HG03575 (cell line): ENCODE measurements around the gene ITGA1.
"Not testable (repeated sequence)": the region's sequence is repeated elsewhere in the genome, so short reads cannot be mapped to it uniquely, and the experiment has no call there.

Source experiments
- ATAC-seq: cut with Tn5 transposase; IDR thresholded peaks from one replicate; pipeline ENCODE4 v1.9.1; 2021; ENCODE audit not compliant: unreplicated experiment, insufficient number of reproducible peaks, low FRiP score; ENCODE audit errors: extremely low read depth

Gene ITGA1

GRCh38 chr5:52787600-52788504 lies at the start of gene ITGA1, which contains the start of gene PELO:
TSS of gene ITGA1 (plus strand) at chr5:52787916. CDS start at chr5:52788354, 438 bp downstream.
TSS of gene PELO (plus strand) at chr5:52787916. CDS start at chr5:52800395, 12,479 bp downstream.
- ATAC-seq = no peak

GRCh38 chr5:52738095-52738506 lies 49.6 kb upstream of the ITGA1 start:
- ATAC-seq = no peak

DNA sequence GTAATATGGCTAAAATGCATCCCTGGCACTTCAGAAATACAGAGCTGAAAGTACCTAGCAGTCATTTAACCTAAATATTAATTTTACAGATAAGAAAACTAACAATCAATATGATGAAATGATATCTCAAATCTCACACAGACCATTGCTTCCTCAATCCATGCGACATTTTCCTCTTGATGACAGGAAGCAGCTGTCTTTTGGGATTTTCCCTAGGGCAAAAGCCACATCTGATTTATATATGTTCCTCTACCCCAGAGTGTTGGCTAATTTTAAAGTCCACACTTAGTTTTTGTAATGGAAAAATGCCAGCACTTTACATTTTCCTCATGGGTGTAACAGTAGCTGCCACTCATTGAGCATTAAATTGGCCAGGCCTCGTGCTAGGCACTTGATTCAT lies 47.7 kb upstream of the ITGA1 start:
- no peak for ATAC-seq

DNA sequence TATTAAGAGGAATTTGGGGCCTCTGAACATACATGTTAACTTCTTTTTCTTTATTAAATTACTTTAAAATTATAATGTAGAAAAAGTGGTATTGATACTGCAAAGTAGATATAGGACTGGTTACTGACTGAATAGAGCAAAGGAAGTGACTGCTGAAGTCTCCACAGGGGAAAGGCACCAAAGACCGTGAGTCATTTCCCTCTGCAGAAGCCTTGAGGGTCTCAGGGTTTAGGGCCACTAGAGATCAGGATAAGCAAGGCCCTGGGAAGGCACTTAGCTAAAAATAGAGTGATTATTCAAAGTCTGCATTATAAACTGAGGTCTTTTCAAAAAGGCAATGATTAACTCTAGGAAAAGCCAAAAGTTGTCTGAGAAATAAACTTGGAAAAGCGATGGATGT lies 44.7 kb upstream of the ITGA1 start:
- no peak for ATAC-seq

- ATAC-seq = no peak
Measured at GRCh38 chr5:52743529-52743928, 44.2 kb upstream of the ITGA1 start.

GRCh38 chr5:52743970-52744369 lies 43.7 kb upstream of the ITGA1 start:
- ATAC-seq = no peak

GRCh38 chr5:52744867-52745458 lies 42.8 kb upstream of the ITGA1 start:
- ATAC-seq = not testable (repeated sequence)

DNA sequence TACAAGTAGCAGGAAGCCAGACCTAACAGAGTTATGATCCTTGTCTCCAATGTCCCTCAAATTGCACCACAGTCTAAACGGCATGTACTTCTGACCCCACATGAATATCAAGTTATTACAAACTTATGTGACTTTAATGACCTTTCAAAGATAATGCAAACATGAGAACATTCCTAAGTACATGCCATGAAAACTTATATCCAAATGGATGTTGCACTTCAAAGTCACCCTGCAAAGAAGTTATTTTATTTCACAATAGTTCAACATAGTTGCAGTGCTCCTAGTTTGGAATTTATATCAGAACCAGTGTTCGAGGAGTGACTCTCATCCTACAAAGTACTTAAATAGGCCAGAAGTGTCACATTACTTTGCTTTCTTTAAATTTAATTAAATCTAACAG lies 41.2 kb upstream of the ITGA1 start:
- no peak for ATAC-seq

DNA sequence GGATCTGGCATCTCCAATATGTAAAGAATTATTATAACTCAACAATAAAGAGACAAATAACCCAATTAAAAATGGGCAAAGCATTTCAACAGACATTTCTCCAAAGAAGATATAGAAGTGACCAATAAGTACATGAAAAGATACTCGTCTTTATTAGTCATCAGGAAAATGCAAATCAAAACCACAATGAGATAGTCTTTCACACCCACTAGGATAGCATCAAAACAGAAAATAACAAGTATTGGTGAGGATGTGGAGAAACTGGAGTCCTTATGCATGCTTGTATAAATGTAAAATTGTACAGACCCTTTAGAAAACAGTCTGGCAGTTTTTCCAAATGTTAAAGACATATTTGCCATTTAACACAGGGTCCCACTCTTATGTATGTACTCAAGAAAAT lies 39.1 kb upstream of the ITGA1 start:
- ATAC-seq = no peak

DNA sequence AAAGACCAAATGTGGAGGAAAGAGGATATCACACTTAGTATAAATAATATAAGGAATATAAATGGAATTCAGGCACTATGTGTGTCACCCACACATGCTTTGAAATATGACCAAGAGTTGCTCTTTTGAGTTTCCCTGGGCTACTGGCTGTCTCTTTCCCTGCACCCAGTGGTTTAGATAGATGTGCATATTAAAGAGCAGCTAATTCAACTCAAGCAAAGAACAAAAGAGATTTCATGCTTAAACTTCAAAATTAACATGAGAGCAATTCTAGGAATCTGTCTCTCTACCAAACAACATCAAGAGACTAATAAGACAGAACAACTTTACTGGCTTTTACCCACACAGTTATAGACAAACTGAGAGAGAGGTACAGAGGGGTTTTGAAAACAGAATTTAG lies 38.0 kb upstream of the ITGA1 start:
- no peak for ATAC-seq

DNA sequence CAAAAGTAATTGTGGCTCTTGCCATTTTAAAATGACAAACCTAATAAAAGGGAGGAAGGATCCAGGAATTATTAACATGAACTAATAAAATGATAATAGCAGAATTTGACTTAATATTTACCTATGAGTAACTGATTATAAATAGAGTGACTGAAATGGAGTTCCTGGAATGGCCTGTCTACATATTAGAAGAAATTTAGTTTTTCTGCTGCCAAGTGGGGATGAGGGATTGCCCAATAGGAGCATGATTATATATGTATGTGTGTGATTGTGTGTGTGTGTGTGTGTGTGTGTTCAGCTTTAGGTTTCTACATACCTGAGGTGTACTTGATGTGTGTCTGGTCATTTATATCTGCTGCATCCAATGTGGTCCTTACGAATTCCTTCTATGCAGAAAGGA lies 36.6 kb upstream of the ITGA1 start:
- no peak for ATAC-seq

DNA sequence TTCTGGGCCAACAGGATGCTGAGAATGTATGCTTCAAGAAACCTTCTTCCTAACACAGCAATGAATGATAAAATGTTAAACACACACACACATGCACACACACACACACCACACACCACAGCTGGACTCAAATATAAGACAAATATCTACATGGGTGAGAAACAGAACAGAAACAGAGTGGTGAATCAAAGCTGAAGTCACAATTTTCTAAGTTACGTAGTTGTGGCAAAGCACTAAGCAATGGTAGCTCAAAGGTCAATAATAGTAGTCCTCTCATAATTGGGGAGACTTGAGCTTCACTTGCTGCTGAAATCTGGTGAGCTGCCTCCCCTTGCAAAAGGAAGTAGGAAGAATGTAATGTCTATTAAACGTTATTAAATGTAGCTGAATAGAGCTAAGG lies 33.7 kb upstream of the ITGA1 start:
- no peak for ATAC-seq

DNA sequence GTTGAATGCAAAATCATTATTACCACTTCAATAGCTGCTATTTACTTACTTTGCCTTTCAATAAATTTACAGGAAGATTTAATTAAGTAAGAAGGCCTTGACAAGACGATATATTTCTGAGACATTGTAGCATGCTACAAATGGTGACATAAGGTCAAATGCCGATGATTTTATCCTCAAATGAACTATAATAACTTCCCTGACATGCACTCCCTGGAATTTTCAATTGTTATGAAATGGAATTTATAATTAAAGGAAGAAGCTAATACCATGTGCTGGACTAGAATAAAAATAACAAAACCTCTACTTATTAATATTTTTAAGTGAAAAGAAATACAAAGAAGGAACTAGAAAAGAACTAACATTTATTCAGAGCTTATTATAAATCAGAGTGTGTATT lies 30.2 kb upstream of the ITGA1 start:
- ATAC-seq = no peak

DNA sequence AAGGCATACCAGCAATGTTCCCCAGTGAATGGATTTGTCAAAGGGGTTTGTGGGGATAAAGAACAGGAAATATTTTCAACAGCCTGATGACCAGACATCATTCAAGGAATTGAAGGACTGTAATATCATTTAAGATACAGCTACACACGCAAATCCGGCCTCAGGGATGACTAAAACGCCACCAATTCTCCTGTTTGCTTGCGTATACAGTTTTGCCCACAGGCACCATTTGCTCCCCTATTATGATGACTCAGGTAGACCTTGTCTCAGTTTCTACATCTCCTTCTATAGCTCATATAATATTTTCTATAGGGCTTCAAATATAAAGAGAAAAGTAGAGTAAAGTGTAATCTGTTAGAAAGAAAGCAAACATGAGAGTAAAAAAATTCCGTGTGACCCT lies 29.7 kb upstream of the ITGA1 start:
- no peak for ATAC-seq

GRCh38 chr5:52759331-52759730 lies 28.4 kb upstream of the ITGA1 start:
- ATAC-seq = no peak

DNA sequence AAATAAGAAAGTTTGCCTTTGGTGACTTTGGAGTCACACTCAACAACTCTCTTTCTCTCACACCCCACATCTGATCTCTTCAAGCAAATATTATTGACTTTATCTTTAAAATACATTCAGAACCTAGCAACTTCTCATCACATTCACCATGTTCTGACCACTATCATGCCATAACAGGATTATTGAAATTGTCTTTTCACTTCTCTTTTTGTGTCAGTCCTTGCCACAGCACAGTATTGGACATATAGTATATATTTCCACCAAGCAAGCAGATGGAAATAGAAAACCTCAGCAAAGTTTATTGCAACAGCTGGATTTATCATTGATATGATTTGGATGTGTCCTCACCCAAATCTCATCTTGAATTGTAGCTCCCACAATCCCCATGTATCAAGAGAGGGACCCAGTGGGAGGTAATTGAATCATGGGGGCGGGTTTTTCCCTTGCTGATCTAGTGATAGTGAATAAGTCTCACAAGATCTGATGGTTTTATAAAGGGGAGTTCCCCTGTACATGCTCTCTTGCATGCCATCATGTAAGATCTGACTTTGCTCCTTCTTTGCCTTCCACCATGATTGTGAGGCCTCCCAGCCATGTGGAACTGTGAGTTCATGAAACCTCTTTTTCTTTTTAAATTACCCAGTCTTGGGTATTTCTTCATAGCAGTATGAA lies 26.9 kb upstream of the ITGA1 start:
- ATAC-seq = no peak

GRCh38 chr5:52767217-52767743 lies 20.4 kb upstream of the ITGA1 start:
- ATAC-seq = no peak

DNA sequence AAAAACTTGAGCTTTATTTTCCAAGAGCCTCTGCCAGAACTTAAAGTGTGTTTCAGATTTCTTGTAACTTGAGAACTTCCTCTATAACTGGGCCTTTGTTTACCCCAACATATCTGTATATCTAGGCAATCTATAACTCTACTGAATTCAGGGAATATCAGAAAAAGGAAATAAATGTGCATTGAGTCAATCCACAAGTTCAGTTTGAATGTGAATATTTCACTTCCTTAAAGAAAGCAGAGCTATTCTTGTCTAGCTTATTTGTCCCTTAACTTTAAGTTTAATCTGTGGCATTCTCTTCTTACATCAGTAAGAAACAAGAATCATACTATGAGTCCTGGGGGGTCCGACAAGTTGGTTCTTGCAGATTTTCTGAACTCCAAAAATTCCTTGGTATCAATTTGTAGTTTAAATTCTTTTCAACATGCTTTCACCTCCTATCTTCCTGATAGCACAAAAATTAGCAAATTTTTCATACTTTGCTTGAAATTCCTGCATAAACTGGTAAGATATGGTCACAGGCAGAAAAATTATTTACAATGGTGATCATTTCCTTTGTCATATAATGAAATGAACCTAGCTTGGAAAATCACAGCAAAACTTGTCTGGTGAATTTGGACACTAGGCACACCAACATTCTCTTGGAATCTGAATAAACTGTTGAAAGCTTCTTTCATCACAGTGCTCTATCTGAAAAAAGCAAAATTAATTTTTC lies 19.8 kb upstream of the ITGA1 start:
- ATAC-seq = no peak

DNA sequence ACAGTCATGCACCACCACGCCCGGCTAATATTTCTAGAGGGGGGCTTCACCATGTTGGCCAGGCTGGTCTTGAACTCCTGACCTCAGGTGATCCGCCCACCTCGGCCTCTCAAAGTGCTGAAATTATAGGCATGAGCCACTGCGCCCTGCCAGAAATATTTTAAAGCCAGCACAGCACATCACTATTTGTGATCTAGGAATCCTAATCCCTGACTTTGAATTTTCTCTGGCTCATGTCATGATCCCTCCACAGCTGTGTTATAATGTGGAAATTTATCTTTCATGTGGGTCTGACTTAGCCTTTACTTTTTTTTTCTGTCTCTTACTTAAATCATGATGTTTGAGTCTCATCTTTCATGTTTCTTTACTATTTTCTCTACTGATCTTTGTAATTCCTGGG lies 18.7 kb upstream of the ITGA1 start:
- ATAC-seq = no peak
